ENCODE measurements around the gene TBC1D12. TPM values are rescaled to one million over a fixed set of nuclear protein-coding genes. Genes with fewer than 3 reads are reported as not detected.

Gene TBC1D12
- total RNA-seq, 2 experiments from 2014 or later: 0.20 TPM

- Mint-ChIP-seq H3K36me3 (ENCODE audit: low read depth) (no peaks in the 10 kb centered on the region), H3K27ac (no peak overlapping the region), H3K9me3 (no peaks in the 10 kb centered on the region), H3K4me3 (no peak overlapping the region), H3K4me1 (ENCODE audit: low read depth) (no peaks in the 10 kb centered on the region), H3K27me3 (peaks cover 23% of the 10 kb centered on the region)
- intact Hi-C loops (cut with micrococcal nuclease): no loop called here
- CTCF ChIA-PET: interaction anchor here (1.2 kb wide), 1 partner anchor 31 kb away, joined by 5 read pairs; no protein-coding TSS in a partner anchor
- ATAC-seq (no peak), DNase-seq (no peak)
- POLR2A ChIA-PET: no interaction called here
- no peak for TF ChIP-seq CTCF (IDR thresholded peaks at IDR 0.05)
Measured at GRCh38 chr10:94413361-94413760, 11.0 kb downstream of the TBC1D12 start.

- intact Hi-C loops (cut with micrococcal nuclease): no loop called here
- CTCF ChIA-PET: interaction anchor here (2.3 kb wide), 1 partner anchor 27 kb away, joined by 6 read pairs; no protein-coding TSS in a partner anchor
- no peak for ATAC-seq
- Mint-ChIP-seq H3K4me3 (no peak overlapping the region), H3K36me3 (ENCODE audit: low read depth) (no peaks in the 10 kb centered on the region), H3K9me3 (no peaks in the 10 kb centered on the region), H3K27ac (no peak overlapping the region), H3K27me3 (peaks cover 12% of the 10 kb centered on the region), H3K4me1 (ENCODE audit: low read depth) (no peaks in the 10 kb centered on the region)
- DNase-seq: no peak
- POLR2A ChIA-PET: no interaction called here
- no peak for TF ChIP-seq CTCF (IDR thresholded peaks at IDR 0.05)
Measured at GRCh38 chr10:94416896-94417295, 14.6 kb downstream of the TBC1D12 start.

DNA sequence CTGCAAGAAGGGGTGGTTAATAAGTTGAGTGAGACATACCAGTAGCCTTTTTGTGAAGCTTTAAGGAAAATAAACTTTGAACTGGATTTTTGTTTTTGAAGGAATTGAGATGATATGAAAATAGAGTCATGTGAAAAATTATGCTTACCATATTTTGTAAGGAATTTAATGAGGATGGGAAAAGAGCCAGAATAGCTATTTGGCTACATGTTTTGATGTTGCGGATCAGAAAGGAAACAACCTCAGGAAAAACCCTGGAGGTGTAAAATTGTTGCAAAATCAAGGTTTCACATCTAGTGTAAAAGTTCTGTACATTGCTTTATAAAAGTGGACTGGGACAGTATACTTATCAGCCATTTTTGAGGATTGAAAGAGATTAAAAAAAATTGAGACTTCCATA, 15.0 kb downstream of the TBC1D12 start:
- POLR2A ChIA-PET: no interaction called here
- DNase-seq: no peak
- no peak for ATAC-seq
- Mint-ChIP-seq H3K27ac (no peak overlapping the region), H3K36me3 (ENCODE audit: low read depth) (no peaks in the 10 kb centered on the region), H3K4me3 (no peak overlapping the region), H3K4me1 (ENCODE audit: low read depth) (no peaks in the 10 kb centered on the region), H3K27me3 (peaks cover 12% of the 10 kb centered on the region), H3K9me3 (no peaks in the 10 kb centered on the region)
- no peak for TF ChIP-seq CTCF (IDR thresholded peaks at IDR 0.05)
- CTCF ChIA-PET: interaction anchor here (2.3 kb wide), 1 partner anchor 27 kb away, joined by 6 read pairs; no protein-coding TSS in a partner anchor
- intact Hi-C loops (cut with micrococcal nuclease): no loop called here

- TF ChIP-seq CTCF (IDR thresholded peaks at IDR 0.05): no peak
- Mint-ChIP-seq H3K27me3 (peaks cover 11% of the 10 kb centered on the region), H3K4me1 (ENCODE audit: low read depth) (no peaks in the 10 kb centered on the region), H3K4me3 (no peak overlapping the region), H3K9me3 (no peaks in the 10 kb centered on the region), H3K36me3 (ENCODE audit: low read depth) (no peaks in the 10 kb centered on the region), H3K27ac (no peak overlapping the region)
- intact Hi-C loops (cut with micrococcal nuclease): no loop called here
- ATAC-seq (no peak), DNase-seq (no peak)
- POLR2A ChIA-PET: no interaction called here
- CTCF ChIA-PET: no interaction called here
Measured at GRCh38 chr10:94420516-94420915, 18.2 kb downstream of the TBC1D12 start.

DNA sequence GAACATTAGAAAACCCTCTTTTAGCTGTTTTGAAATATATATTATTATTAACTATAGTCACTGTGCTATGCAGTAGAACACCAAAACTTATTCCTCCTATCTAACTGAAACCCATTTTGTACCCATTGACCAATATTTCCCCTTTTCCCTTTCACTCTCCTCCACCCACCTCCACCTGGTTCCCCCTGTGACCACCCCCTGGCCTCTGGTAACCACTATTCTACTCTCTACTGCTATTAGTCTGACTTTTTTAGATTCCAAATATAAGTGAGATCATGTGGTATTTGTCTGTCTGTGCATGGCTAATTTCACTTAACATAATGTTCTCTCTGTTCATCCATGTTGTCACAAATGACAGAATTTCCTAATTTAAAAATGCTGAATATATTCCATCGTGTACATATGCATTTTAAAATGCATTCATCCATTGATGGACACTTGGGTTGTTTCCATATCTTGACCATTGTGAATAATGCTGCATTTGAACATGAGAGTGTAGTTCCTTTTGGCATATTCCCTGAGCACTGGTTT, 18.7 kb downstream of the TBC1D12 start:
- intact Hi-C loops (cut with micrococcal nuclease): no loop called here
- no peak for ATAC-seq
- no peaks in the 10 kb centered on the region for H3K36me3 Mint-ChIP-seq (ENCODE audit: low read depth)
- H3K27me3 Mint-ChIP-seq: peaks cover 8% of the 10 kb centered on the region
- H3K9me3 Mint-ChIP-seq: peaks cover 1% of the 10 kb centered on the region
- no peak for TF ChIP-seq CTCF (IDR thresholded peaks at IDR 0.05)
- H3K4me3 Mint-ChIP-seq: no peak overlapping the region
- no peaks in the 10 kb centered on the region for H3K4me1 Mint-ChIP-seq (ENCODE audit: low read depth)
- DNase-seq: no peak
- ChIA-PET CTCF (no interaction called here), POLR2A (no interaction called here)
- H3K27ac Mint-ChIP-seq: no peak overlapping the region

Measured in activated CD8-positive, alpha-beta T cell treated with anti-CD3 and anti-CD28 coated beads for 36 hours (primary cell).